K562 (cell line): ENCODE data around the gene DNAJC25. TPM values are rescaled to one million over a fixed set of nuclear protein-coding genes. Genes with fewer than 3 reads are reported as not detected.

Experiments used
- ATAC-seq: fragments of 200-7000 bp; cut with Tn5 transposase; 3 replicates; pipeline ENCODE4 v1.9.1; 2020; ENCODE audit warnings: moderate library complexity
- BruUV-seq: library from RNA; stranded (reverse); fragments of 400-500 nt; replicated peaks from 2 replicates; lab custom pipeline; 2021; lab: Mats Ljungman, UMichigan
- CTCF ChIA-PET: fragments of 300-600 bp; formaldehyde crosslinking; extraction: SDS; loops from one replicate; lab custom pipeline; 2021; ENCODE audit warnings: low intra/inter-chr PET ratio; lab: Yijun Ruan, JAX
- POLR2A ChIA-PET: fragments of 300-600, 350-650 bp; sonication (Branson Sonifier 250); formaldehyde crosslinking; extraction: SDS; loops from one replicate; lab custom pipeline; 2021; ENCODE audit warnings: antibody characterized with exemption, inconsistent platforms; lab: Yijun Ruan, JAX
- DNase-seq, 4 experiments: peaks; one replicate each; pipeline versions ENCODE4 v3.0.0 to v3.0.0-alpha.2; 2011 to 2018; ENCODE audit warnings: low spot score in 3 of 4, mixed read lengths in 3 of 4; ENCODE audit errors: extremely low read depth in 1 of 4
- FAIRE-seq: peaks from 2 replicates; lab custom pipeline; 2011; peaks lifted over from hg19 to GRCh38; lab: Jason Lieb, UNC
- H2AFZ ChIP-seq: 2 replicates; pipeline ENCODE4 v1.6.0; 2011; ENCODE audit warnings: low read depth, low read length, control low read depth, inconsistent platforms
- H3K27ac ChIP-seq: fragments of 200-600 bp; 3 replicates; pipeline ENCODE4 v1.8.0; 2011; ENCODE audit warnings: low read depth, mild to moderate bottlenecking, control low read depth, inconsistent platforms, low read length, moderate library complexity, mixed read lengths; ENCODE audit errors: extremely low read depth
- H3K27me3 ChIP-seq, 2 experiments: fragments of 300-600 bp in 1 of 2; 2 replicates in 1 of 2; 3 replicates in 1 of 2; pipeline versions ENCODE4 v1.6.0 to v1.8.0; 2011; ENCODE audit warnings: inconsistent platforms in 2 of 2, low read length in 2 of 2, mild to moderate bottlenecking in 1 of 2, mixed read lengths in 1 of 2, moderate library complexity in 1 of 2; ENCODE audit not compliant: control insufficient read depth in 2 of 2, insufficient read depth in 2 of 2
- H3K36me3 ChIP-seq: fragments of 300-600 bp; 3 replicates; pipeline ENCODE4 v1.8.0; 2011; ENCODE audit warnings: mild to moderate bottlenecking, low read length, inconsistent platforms; ENCODE audit not compliant: control insufficient read depth, insufficient read depth
- H3K4me1 ChIP-seq, 2 experiments: fragments of 200-600 bp in 1 of 2; replicated peaks in 1 of 2; 2 replicates in 1 of 2; 3 replicates in 1 of 2; pipeline versions ENCODE4 v1.5.1 to v1.8.0; 2011; ENCODE audit warnings: inconsistent platforms in 2 of 2, low read length in 2 of 2, mild to moderate bottlenecking in 1 of 2, mixed read lengths in 1 of 2, moderate library complexity in 1 of 2; ENCODE audit not compliant: control insufficient read depth in 2 of 2, insufficient read depth in 2 of 2
- H3K4me2 ChIP-seq: 2 replicates; pipeline ENCODE4 v1.6.1; 2011; ENCODE audit warnings: low read length, control low read depth, inconsistent platforms, mixed read lengths; ENCODE audit not compliant: insufficient read depth
- H3K4me3 ChIP-seq: fragments of 200-600 bp; sonication (generic), shearing (Covaris generic); 2 replicates; pipeline ENCODE4 v1.5.1; 2016; ENCODE audit warnings: control low read depth, inconsistent platforms
- H3K79me2 ChIP-seq: fragments of 200-600 bp; 3 replicates; pipeline ENCODE4 v1.8.0; 2011; ENCODE audit warnings: low read length, inconsistent platforms; ENCODE audit not compliant: control insufficient read depth, insufficient read depth
- H3K9ac ChIP-seq, 2 experiments: 2 replicates each; pipeline versions ENCODE4 v1.6.0 to v1.6.1; 2011; ENCODE audit warnings: low read depth in 2 of 2, low read length in 2 of 2, control low read depth in 1 of 2, inconsistent platforms in 1 of 2, mild to moderate bottlenecking in 1 of 2, mixed read lengths in 1 of 2; ENCODE audit not compliant: insufficient read depth in 1 of 2
- H3K9me1 ChIP-seq: one replicate; pipeline ENCODE4 v1.6.0; 2011; ENCODE audit warnings: inconsistent platforms, mild to moderate bottlenecking, low read length, moderate library complexity; ENCODE audit not compliant: control insufficient read depth, insufficient read depth
- H3K9me3 ChIP-seq: replicated peaks from 2 replicates; pipeline ENCODE4 v1.5.1; 2011; ENCODE audit warnings: low read depth, low read length, inconsistent platforms; ENCODE audit not compliant: control insufficient read depth, insufficient read depth
- H4K20me1 ChIP-seq: replicated peaks from 2 replicates; pipeline ENCODE4 v1.6.1; 2011; ENCODE audit warnings: low read length, inconsistent platforms, mixed read lengths; ENCODE audit not compliant: control insufficient read depth, insufficient read depth
- CBX8 ChIP-seq: fragments of 200-600 bp; sonication (generic); IDR thresholded peaks from 2 replicates; pipeline ENCODE4 v1.6.1; 2012; ENCODE audit warnings: borderline replicate concordance, mixed run types, low read depth, mild to moderate bottlenecking, moderate library complexity, mixed read lengths, low read length, control low read depth, inconsistent platforms; ENCODE audit not compliant: poor library complexity, severe bottlenecking; ENCODE audit errors: extremely low read depth
- KLF10 ChIP-seq: fragments of 250-450 bp; sonication (Bioruptor Pico); IDR thresholded peaks from 2 replicates; pipeline ENCODE4 v1.6.1; 2021; ENCODE audit warnings: matching md5 sums
- POLR3A ChIP-seq: IDR thresholded peaks from 2 replicates; pipeline ENCODE4 v1.6.1; 2011; ENCODE audit warnings: borderline replicate concordance, mild to moderate bottlenecking, moderate library complexity; ENCODE audit not compliant: insufficient read length, insufficient read depth; ENCODE audit errors: extremely low read depth
- TFAM ChIP-seq: fragments of 250-450 bp; sonication (Bioruptor Pico); conservative IDR thresholded peaks from 2 replicates; pipeline ENCODE4 v1.5.0; 2021; ENCODE audit warnings: mild to moderate bottlenecking, moderate library complexity
- UBTF ChIP-seq, 2 experiments: IDR thresholded peaks; 2 replicates each; pipeline ENCODE4 v1.6.1; 2012; ENCODE audit warnings: improper control_type of control experiment in 2 of 2, low read depth in 2 of 2, low read length in 2 of 2, borderline replicate concordance in 1 of 2
- ZNF318 ChIP-seq, 2 experiments: fragments of 450-650 bp; IDR thresholded peaks; 2 replicates each; pipeline ENCODE4 v1.6.1; 2016; ENCODE audit warnings: mild to moderate bottlenecking in 2 of 2, borderline replicate concordance in 1 of 2, low read depth in 1 of 2, moderate library complexity in 1 of 2
- ZNF740 ChIP-seq, 3 experiments: fragments of 200-800 bp in 1 of 3; sonication (Bioruptor generic) in 1 of 3; sonication (generic) in 1 of 3; formaldehyde crosslinking in 1 of 3; IDR thresholded peaks; 2 replicates each; pipeline versions ENCODE4 v1.6.1 to v1.8.0; 2016 to 2022; ENCODE audit warnings: mild to moderate bottlenecking in 2 of 3, missing compliant biosample characterization in 2 of 3, missing genetic modification characterization in 2 of 3, missing genetic modification reagents in 1 of 3
- WGBS: fragments of 100-300 bp; shearing (Covaris generic); methylation state at CpG from one replicate; pipeline ENCODE4 v1.1.6; 2016; ENCODE audit warnings: low coverage, mixed read lengths; ENCODE audit not compliant: insufficient coverage; ENCODE audit errors: missing lambda C conversion rate; 5-methylcytosine and 5-hydroxymethylcytosine counted together
- in situ Hi-C: fragments of 300-500 bp; cut with MboI; formaldehyde crosslinking; loops from 4 replicates; pipeline ENCODE4 v1.15.0; 2018; ENCODE audit warnings: inconsistent platforms, mixed read lengths
- intact Hi-C: fragments of 100-400 bp; cut with micrococcal nuclease; formaldehyde crosslinking; loops from 2 replicates; pipeline ENCODE4 v1.14.2; 2022
- polyA plus RNA-seq, 8 experiments: library from polyadenylated mRNA; depleted of rRNA in 4 of 8; stranded (reverse) in 5 of 8; unstranded in 3 of 8; fragments of >200 nt; fragmentation: Nextera tagmentation in 2 of 8; fragmentation: Illumina TruSeq in 1 of 8; extraction: Ambion mirVana in 2 of 8; extraction: Trizol in 1 of 8; gene quantifications; 2 replicates each; pipeline versions ENCODE4 v1.2.1 to v1.2.3, GENCODE V29; 2011 to 2014; ENCODE audit warnings: inconsistent platforms in 1 of 8, missing spikeins in 1 of 8
- total RNA-seq, 7 experiments: library from RNA; depleted of rRNA in 6 of 7; stranded (reverse); fragments of >200 nt in 6 of 7; fragmentation: Illumina TruSeq in 2 of 7; extraction: Trizol in 2 of 7; gene quantifications; 2 replicates each; pipeline versions ENCODE4 v1.2.1 to v1.2.3, GENCODE V29; 2011 to 2021; ENCODE audit warnings: low replicate concordance in 1 of 7

Gene DNAJC25
- total and polyA plus RNA-seq, 9 of the 15 experiments (the other 6 are each of a cell fraction or from before 2014, with no cell fraction given) = 3.7 to 11.2 (median 7.1) TPM

- ChIA-PET POLR2A (interaction anchor here (0.6 to 1.1 kb wide), 2 partner anchors 10 to 339 kb away, joined by 3 read pairs; no protein-coding TSS in a partner anchor), CTCF (no interaction called here)
- Histone ChIP-seq H3K27me3 (no peaks in the 10 kb centered on the region), H3K9ac (no peak overlapping the region), H3K36me3 (peaks cover 74% of the 10 kb centered on the region), H3K4me2 (no peak overlapping the region), H3K9me3 (no peaks in the 10 kb centered on the region), H3K9me1 (no peaks in the 10 kb centered on the region), H4K20me1 (no peaks in the 10 kb centered on the region), H3K4me1 (0 out of 5 replicates have a peak, but pooled peaks cover 0 to 5% of the 10 kb centered on the region in 2 experiments), H3K79me2 (peaks cover 21% of the 10 kb centered on the region; the same call in 2 of the 3 replicates), H2AFZ (no peak overlapping the region), H3K4me3 (no peak overlapping the region), H3K27ac (no peak overlapping the region)
- no peak for TF ChIP-seq UBTF (IDR thresholded peaks at IDR 0.05; ENCODE audit: borderline replicate concordance in 1 of 2, low read depth in 2 of 2, low read length in 2 of 2)
- TF ChIP-seq POLR3A = no peak
- TF ChIP-seq KLF10 (CRISPR knock-in tag) = no peak
- no peak for TF ChIP-seq CBX8
- no peak for TF ChIP-seq TFAM (CRISPR knock-in tag)
- no peak for TF ChIP-seq ZNF740 (CRISPR knock-in tag; IDR thresholded peaks at IDR 0.05)
- TF ChIP-seq ZNF740 (tag; IDR thresholded peaks at IDR 0.05) = no peak
- no peak for TF ChIP-seq ZNF318 (IDR thresholded peaks at IDR 0.05; ENCODE audit: borderline replicate concordance in 1 of 2, low read depth in 1 of 2)
- in situ Hi-C loops = no loop called here
- ATAC-seq (no peak), DNase-seq (no peak), FAIRE-seq (no peak)
- WGBS = 94% methylated on average over 2 of the region's 2 CpGs
- BruUV-seq = no TSS peak
- intact Hi-C loops = no loop called here
These were observed 15.3 kb downstream of the DNAJC25 start for GRCh38 chr9:111646417-111646816.
